ENCODE data around the gene DPP4.

GRCh38 chr2:162018530-162018929 lies 55.5 kb downstream of the DPP4 start:
- TF ChIP-seq CTCF (IDR thresholded peaks at IDR 0.05) (no peak), POLR2A (IDR thresholded peaks at IDR 0.05) (no peak)
